ENCODE data around the gene LMNB1.

The LMNB1 gene

DNA sequence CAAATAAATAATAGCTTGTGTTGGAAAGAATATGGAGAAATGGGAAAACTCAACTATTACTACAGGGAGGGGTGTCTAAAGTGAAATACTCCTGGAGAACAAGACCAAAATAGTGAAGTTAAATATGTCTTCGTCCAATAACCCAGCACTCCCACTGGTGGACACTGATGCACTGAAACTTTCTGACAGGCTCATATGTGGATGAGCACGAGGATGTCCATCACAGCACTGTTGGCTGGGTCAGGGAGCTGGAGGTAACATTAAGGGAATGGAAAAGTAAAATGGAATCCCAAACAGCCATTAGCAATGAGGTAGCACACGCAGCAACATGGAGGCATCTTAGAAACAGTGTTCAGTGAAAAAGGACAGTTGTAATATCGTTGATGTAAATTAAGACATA, 86.5 kb downstream of the LMNB1 start:
- DNase-seq = no peak

DNA sequence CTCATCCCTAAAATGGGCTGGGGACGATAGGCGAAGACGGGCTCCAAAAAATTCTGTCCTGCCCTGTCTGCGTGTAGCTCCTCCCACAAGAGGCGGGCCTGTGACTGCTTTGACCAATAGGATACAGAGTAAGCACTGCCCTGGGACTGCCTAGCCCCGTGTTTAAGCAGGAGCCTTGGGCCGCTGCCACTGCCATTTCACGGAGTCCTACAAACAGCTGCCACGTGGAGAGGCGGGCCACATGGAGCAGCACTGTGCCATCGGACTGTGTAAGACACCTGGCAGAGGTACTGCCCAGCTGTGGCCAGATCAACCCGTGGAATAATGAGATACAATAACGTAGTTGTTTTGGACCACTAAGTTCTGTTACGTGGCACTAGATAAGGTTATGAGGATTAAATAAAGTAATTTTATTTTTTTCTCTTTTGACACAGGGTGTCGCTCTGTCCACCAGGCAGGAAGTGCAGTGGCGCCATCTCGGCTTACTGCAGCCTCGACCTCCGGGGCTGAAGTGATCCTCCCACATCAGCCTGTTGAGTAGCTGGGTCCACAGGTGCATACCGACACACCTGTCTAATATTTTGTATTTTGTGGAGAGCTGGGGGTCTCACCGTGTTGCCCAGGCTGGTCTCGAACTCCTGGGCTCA, 87.2 kb downstream of the LMNB1 start:
- no peak for DNase-seq

- no peak for DNase-seq
These were observed 88.4 kb downstream of the LMNB1 start for GRCh38 chr5:126865299-126865698.

DNA sequence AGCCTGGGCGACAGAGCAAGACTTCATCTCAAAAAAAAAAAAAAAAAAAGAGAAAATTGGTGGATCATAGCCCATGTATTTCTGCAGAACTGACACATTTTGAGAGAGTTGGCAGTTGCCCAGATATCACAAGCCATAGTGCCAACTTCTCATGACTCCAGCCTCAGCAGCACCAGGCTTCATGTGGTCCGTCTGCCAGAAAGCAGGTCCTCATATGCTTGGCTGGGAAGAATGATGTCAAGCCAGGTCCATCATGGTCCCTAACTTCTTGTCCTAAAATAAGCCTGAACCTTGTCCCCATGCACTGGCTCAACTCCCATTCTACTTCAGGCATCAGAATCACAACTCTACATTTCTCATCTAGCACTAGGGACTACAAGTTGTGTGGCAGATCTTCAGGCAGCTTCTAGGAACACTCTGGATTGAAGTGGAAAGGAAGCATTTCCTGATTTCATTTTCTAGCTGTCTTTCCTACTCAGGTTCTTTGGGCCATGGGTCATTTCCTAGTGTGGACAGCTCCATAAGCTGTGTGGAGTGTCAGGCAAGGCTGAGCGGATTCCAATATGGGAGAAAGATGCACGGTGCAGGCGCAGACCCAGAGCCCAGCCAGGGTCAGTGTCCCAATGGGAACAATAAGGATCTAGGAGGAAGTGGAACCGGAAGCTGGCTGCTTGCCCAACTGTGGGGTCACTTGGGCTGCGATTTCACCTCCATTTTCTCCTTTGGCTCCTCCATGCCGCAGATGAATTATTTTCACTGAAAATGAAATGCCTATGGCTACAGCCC, 90.1 kb downstream of the LMNB1 start:
- DNase-seq = no peak

GRCh38 chr5:126868338-126869004, 91.5 kb downstream of the LMNB1 start:
- DNase-seq = no peak

- no peak for DNase-seq
These were observed 92.1 kb downstream of the LMNB1 start for GRCh38 chr5:126869005-126869451.

- no peak for DNase-seq
These were observed 94.5 kb downstream of the LMNB1 start for GRCh38 chr5:126871441-126871840.

- DNase-seq = no peak
These were observed 95.8 kb downstream of the LMNB1 start for GRCh38 chr5:126872561-126873354.

- no peak for DNase-seq
These were observed 98.4 kb downstream of the LMNB1 start for GRCh38 chr5:126875303-126875785.

DNA sequence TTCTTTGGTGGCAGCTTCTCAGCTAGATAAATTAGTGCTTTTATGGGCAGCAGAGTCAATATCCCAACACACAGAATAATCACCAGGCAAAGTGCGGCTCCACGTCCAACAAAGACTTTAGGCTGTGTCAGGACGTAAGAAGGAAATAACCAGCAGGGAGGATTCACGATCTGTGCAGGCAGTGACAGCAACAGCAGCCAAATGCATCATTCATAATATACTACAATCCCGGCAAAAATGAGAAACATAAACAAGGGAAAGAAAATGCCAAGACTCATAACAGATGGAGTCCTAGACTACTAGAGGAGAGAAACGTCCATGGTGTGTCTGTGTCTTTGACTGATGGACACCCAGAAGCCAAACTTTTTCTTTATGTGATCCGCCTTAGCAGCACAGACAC, 100.7 kb downstream of the LMNB1 start:
- DNase-seq = no peak

DNA sequence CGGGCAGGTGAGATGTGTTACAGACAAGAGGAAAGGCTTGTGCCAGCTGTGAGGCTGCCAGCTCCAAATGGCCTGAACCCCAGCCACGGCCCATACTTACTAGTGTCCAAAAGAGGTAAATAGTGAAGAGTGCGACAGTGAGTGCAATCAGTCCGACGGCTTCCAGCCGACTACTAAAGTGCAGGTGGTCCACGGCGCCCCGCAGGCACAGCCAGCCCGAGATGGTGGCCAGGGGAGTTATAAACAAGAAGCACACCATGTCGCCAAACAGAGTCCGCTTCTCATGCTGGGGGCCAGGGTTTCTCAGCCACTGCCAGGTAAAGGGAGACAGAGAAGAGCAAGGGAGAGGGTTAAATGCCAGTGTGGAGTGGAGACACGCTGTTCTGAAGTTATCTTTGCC, 101.1 kb downstream of the LMNB1 start:
- DNase-seq = no peak

- DNase-seq = no peak
These were observed 101.7 kb downstream of the LMNB1 start for GRCh38 chr5:126878634-126879033.

DNA sequence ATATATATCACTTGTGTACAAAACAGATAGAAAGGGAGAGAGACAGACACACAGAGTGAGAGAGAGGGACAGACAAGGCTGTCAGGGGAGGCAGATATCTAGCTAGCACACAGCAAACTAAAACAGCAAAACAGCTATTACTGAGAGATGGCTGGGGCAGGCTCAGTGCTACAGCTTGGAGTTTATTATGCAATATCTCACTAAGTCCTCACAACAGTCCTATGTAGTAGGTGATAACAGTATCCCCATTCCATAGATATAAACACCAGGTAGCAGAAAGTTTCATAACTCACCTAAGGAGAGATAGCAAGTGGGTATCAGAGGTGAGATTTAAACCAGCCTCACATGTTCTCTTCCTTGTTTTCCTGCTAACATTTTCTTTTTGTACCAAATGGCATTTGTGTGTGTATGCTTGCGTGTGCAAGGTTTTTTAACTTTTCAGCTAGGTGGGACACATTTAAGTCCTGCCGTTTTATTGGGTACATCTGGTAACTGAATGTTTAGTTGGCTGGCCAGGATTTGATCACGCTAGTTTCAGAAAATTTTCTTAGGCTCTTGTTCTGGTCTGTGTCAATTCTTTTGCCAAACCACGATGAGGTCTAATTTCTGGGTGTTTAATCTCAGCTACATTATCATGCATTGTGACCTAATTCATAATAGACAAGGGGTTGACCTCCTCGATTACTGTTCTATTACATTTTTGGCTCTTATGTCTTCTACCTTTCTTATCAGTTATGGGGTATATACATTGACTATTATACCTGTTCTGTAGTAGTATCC, 105.1 kb downstream of the LMNB1 start:
- DNase-seq = no peak

DNA sequence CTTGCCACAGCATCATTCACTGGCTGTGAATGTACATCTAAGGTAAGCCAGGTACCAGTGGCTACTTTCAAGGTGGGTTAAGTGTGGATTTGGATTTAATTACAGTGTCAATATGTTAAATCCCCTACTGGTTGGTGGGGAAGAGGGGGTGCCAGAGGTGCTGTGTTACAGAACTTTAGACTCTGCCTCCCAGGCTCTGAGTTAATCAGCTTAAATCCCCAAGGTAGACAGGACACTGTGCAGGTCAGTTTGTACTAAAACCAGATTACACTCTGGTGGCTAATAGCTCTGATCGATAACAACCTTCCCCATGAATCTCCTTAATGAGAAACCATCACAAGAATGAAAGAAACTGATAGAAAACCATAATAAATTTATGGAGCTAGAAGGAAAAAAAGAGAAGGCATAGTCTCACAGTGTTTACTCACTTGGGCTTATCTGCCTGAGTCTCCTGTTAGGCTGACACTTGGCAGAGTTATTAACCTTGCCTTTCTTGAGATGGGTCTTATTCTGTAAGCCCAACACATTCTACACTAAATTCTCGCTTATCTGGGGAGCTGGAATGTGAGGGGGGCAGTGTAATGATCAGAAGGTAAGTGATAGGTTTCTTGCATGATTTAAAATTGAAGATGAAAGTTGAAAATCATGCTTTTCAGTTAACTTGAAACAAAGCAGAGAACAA, 106.8 kb downstream of the LMNB1 start:
- DNase-seq = no peak

- DNase-seq = no peak
These were observed 107.4 kb downstream of the LMNB1 start for GRCh38 chr5:126884269-126884819.

Measured in KG1 (cell line).